IPS-15b (cell line): ENCODE results near the gene TALDO1.

Source experiments
- H3K27me3 ChIP-seq: one replicate; pipeline ENCODE4 v1.6.1; 2013; ENCODE audit warnings: low read length; ENCODE audit not compliant: control insufficient read depth, insufficient read depth
- H3K36me3 ChIP-seq: one replicate; pipeline ENCODE4 v1.6.1; 2013; ENCODE audit warnings: low read length; ENCODE audit not compliant: control insufficient read depth, insufficient read depth
- H3K4me1 ChIP-seq: one replicate; pipeline ENCODE4 v1.6.1; 2013; ENCODE audit warnings: mild to moderate bottlenecking, low read length; ENCODE audit not compliant: control insufficient read depth, insufficient read depth
- H3K4me3 ChIP-seq: one replicate; pipeline ENCODE4 v1.5.1; 2013; ENCODE audit warnings: low read depth, low read length
- H3K9ac ChIP-seq: one replicate; pipeline ENCODE4 v1.6.1; 2013; ENCODE audit warnings: low read depth, mild to moderate bottlenecking, low read length
- H3K9me3 ChIP-seq: one replicate; pipeline ENCODE4 v1.6.1; 2013; ENCODE audit warnings: mild to moderate bottlenecking, low read length; ENCODE audit not compliant: control insufficient read depth, insufficient read depth

TALDO1 gene

DNA sequence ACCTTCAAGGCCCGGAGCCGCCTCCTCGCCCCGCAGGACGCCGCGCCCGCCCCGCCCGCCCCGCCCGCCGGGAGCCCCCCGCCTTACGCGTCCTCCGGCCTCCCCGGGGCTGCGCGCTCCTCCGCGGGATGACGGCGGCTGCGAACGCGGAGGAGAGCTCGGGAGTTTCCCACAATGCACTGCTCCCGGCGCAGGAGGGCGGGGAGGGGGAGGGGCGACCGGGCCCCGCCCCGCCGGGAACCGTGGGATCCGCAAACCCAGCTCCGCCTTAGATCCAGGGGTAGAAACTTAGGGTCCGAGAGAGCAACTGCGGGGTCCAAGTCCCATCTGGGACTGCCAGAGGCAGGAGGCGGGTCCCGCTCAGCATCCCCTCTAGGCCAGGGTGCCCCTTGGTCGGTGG is 42.7 kb downstream of the TALDO1 start, which contains the start of gene CEND1:
Gene CEND1 (minus strand): TSS at position 148 of the 400 bp plus-strand sequence. CDS start 1,514 bp downstream, outside the sequence.
- Histone ChIP-seq H3K36me3 (peaks cover 33% of the 10 kb centered on the region), H3K9ac (peak within 1 kb of the TSS; percentile 24), H3K27me3 (no peaks in the 10 kb centered on the region), H3K9me3 (no peaks in the 10 kb centered on the region), H3K4me3 (peak within 1 kb of the TSS; percentile 35), H3K4me1 (peaks cover 2% of the 10 kb centered on the region)

DNA sequence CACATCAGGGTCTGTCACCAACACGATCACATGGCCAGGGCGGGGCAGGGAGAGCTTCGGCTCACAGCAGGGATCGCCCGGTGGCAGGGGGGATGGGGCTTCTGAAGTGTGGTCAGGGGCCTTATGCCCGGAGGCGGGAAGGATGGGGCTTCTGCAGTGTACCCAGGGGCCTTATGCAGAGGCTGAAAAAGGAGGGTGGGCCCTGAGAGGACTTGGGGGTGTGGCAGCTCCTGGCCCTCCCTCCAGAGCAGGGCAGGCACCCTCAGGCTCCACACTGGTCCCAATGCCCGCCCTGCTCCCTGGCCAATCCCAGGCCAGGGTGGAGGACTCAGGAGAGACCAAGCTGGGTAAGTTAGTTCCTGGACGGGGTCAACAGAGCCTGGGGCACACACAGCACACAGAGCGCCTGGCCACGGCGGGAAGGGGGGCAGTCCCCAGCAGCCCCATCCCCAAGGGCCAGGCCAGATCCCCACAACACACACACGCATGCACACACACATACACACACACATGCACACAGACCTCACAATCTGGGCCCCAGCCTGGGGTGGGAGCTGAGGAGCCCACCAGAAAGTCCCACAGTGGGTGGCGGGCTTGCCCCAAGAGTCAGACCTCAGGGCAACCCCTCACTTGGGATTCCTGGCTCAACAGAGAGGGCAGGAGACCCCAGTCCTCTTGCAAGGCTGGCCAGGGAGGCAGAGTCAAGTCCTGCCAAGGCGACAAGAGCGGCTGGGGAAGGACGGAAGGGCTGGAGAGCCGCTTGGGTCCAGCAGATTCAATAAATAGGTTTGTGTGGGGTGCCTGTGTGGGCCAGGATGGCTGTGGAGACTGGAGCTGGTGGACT is 43.7 kb downstream of the TALDO1 start:
- no peak overlapping the region for H3K9ac ChIP-seq
- peak overlapping the region; percentile 18 for H3K4me3 ChIP-seq
- no peaks in the 10 kb centered on the region for H3K9me3 ChIP-seq
- H3K36me3 ChIP-seq: peaks cover 33% of the 10 kb centered on the region
- H3K4me1 ChIP-seq: peaks cover 2% of the 10 kb centered on the region
- no peaks in the 10 kb centered on the region for H3K27me3 ChIP-seq

DNA sequence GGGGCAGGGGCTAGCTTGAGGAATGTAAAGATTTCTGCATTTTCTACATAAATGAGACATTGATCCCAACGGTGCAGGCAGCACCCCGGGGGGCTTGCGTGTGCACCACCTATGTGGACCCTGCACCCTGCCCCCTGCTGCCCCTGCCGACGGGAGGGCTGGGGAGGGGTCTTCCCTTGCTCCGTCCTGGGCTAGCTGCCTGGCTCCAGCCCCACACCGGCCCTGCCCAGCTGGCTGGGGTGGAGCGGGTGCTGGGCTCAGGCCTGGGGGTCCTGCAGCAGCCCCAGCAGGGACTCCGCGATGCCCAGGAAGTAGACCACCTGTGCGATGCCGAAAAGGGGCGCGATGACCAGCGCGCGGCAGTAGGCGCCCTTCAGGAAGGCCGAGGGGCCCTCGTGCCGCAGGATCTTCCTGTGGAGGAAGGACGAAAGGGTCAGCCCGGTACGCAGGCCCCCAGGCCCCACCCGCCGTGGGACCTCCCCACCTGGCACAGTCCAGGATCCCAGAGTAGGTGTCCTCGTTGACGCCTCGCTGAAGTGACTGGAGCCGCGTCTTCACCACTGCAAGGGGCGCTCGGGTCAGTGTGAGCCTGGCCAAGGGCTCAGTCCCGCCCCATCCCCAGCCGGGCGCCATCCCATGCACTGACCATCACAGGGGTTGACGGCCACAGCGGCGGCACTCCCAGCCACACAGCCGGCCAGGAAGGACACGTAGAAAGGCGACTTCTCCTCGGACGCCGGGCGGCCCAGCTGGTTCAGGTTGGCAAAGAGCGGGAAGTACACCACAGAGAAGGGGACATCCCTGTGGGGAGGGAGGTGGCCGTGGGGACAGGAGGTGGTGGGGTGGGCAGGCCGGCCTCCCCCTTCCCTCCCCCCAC is 44.6 kb downstream of the TALDO1 start:
- no peaks in the 10 kb centered on the region for H3K27me3 ChIP-seq
- H3K9ac ChIP-seq: no peak overlapping the region
- H3K36me3 ChIP-seq: peaks cover 33% of the 10 kb centered on the region
- H3K4me3 ChIP-seq: no peak overlapping the region
- no peaks in the 10 kb centered on the region for H3K9me3 ChIP-seq
- peaks cover 6% of the 10 kb centered on the region for H3K4me1 ChIP-seq

DNA sequence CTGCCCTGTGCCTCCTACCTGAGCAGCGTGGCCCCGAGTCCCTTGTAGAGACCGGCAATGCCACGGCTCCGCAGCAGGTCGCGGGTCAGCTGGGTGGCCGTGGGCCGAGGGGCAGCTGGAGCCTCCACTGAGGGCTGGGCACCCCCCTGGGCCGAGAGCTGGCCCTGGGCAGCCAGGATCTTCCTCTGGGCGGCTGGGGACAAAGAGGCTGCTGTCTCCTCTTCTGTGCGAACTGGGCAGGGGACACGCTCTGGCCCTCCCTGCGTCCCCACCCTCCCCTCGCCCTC is 45.2 kb downstream of the TALDO1 start:
- Histone ChIP-seq H3K36me3 (peaks cover 33% of the 10 kb centered on the region), H3K27me3 (no peaks in the 10 kb centered on the region), H3K4me3 (no peak overlapping the region), H3K4me1 (peaks cover 6% of the 10 kb centered on the region), H3K9ac (no peak overlapping the region), H3K9me3 (no peaks in the 10 kb centered on the region)

DNA sequence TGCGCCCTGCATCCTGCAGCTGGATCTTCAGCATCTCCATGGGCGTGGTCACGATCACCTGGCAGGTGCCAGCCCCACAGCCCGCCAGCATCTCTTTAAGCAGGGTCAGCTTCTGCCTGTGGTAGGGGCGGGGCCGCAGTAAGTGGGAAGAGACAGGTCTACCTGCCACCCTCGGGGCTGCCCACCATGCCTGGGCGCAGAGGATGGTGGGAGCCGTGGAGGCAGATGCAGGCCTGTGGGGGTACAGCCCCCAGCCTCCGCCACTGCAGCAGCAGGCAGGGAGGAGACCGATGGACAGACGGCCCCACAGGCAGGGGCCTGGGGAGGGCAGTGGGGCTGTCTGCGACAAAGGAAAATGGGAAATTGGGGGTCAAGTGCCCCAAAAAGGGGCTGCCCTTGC is 45.6 kb downstream of the TALDO1 start:
- peaks cover 6% of the 10 kb centered on the region for H3K4me1 ChIP-seq
- no peak overlapping the region for H3K4me3 ChIP-seq
- H3K9ac ChIP-seq: no peak overlapping the region
- H3K36me3 ChIP-seq: peaks cover 33% of the 10 kb centered on the region
- no peaks in the 10 kb centered on the region for H3K9me3 ChIP-seq
- no peaks in the 10 kb centered on the region for H3K27me3 ChIP-seq

DNA sequence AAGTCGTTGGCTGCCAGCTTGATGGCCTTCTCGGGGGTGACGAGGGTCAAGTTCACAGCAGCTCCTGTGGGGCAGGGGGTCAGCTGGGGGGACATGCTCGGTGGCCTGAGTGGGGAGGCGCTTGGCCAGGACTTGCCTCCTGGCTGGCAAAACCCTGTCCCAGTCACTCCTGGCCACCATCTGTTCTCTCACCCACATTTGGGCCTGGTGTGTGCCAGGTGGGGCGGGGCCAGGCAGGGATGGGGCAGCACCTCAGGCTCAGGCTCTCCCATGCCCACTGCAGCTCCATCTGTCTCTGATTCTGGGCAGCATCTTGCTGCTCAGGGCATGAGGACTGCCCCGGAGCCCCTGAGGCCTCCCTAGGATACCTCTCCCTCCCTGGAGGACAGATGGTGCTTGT is 46.3 kb downstream of the TALDO1 start:
- Histone ChIP-seq H3K36me3 (peaks cover 33% of the 10 kb centered on the region), H3K9me3 (no peaks in the 10 kb centered on the region), H3K4me3 (no peak overlapping the region), H3K27me3 (no peaks in the 10 kb centered on the region), H3K9ac (no peak overlapping the region), H3K4me1 (peaks cover 6% of the 10 kb centered on the region)

DNA sequence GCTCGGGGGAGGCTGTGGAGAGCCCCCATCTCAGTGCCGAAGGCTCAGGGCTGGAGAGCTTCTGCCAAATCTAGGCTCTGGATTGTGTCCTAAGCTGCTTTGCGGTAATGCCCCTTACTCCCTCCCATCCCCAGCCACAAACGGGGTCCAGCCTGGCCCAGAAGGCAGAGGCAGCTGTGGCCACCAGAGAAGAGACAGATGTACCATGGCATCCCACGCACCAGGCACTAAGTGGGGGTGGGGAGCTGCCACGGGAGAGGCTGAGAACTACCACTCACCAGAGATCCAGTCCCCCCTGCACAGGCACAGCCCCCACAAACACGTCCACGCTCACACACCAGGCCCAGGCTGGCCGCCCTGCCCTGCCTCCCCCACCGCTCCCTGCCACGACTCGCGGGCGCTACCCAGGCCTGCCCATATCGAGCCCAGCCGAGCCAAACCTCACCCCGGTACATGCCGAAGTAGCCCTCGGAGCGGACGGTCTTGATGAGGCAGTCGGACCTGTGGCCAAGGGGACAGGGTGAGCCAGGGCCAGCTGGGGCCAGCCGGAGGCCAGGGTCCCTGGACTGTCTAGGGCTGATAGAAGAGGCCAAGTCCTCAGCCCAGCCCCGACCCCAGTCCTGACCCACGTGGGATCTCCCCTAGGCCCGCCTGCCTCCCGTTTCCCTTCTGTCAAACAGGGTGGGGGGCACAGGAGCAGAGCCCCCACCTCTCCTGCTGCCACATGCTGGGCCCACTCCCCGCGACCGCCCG is 46.9 kb downstream of the TALDO1 start:
- H3K27me3 ChIP-seq: no peaks in the 10 kb centered on the region
- peaks cover 34% of the 10 kb centered on the region for H3K36me3 ChIP-seq
- H3K4me1 ChIP-seq: peaks cover 6% of the 10 kb centered on the region
- H3K4me3 ChIP-seq: no peak overlapping the region
- no peaks in the 10 kb centered on the region for H3K9me3 ChIP-seq
- H3K9ac ChIP-seq: no peak overlapping the region

DNA sequence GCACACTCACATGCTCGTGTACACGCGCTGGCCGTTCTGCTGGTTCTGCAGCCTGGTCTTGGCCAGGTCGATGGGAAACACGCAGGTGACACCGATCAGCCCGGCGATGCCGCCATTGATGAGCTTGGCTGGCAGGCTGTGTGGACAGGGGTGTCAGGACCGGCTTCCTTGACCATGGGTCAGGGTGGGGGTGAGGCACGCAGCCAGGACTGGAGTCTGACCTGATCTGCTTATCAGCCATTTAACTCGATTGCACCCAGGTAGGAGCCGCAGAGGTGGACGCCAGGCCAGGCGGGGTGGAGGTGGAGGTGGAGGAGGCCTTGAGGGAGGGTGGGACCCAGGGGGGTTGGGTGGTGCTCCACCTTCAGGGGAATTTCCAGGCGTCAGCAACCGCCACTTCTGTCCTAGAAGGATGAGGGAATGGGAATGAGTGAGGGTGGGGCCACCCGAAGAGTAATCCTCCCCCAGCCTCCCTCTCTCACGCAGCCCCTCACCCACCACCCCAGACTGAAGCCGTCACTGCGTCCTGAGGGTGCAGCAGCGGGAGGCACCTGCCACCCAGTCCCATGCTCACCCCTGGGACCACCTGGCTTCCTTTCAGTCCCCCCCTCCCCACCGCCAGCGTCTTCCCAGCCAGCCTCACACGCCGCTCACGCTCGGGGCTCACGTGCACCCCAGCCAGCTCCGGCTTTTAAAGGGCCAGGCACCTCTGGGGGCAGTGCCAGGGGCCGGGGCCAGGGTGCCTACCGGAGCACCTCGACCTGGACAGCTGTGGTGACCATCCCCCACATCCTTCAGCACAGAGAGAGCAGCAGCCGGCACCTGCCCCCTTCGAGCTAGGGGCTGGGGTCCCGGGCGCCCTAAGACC is 47.7 kb downstream of the TALDO1 start:
- H3K36me3 ChIP-seq: peaks cover 41% of the 10 kb centered on the region
- H3K4me3 ChIP-seq: no peak overlapping the region
- H3K27me3 ChIP-seq: no peaks in the 10 kb centered on the region
- peaks cover 6% of the 10 kb centered on the region for H3K4me1 ChIP-seq
- H3K9me3 ChIP-seq: no peaks in the 10 kb centered on the region
- H3K9ac ChIP-seq: no peak overlapping the region

DNA sequence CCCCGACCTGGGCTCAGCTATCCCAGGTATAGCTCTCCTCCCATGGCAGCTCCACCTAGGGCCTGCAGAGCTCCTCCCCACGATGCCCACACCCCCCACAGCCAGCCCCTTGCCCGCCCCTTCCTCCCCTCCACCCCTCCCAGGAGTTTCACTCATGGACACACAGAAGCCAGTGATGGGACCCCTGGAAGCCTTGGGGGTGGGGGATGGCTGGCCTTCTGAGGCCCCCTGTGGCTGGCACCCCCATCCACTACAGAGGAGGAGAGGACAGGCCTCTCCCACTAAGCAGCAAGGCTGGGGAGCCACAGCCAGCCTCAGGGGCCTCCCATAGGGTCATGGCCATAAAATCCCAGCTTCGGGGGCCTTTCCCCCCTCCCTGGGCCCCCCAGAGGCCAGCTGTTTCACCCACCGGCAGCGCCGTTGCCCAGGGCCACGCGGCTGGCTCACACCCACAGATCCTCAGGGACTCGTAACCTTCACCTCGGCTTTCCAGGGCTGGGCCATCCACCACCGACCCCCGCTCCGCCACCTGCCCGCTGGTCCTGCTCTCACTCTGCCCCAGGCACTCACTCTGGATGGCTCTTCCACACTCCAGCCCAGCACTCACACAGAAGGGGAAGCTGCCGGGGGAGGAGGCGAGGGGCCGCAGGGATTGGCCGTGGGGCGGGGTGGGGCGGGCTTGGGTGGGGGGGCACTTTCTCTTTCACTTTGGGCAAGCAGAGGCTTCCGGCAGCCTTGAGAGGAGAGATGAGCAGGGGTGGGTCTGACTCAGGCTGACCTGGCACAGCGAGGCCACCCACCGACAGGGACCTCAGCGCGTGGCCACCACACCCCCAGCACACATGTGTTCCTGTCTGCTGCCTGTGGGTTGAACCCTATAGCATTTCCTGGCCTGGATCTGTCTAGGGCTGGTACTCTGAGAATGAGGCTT is 48.6 kb downstream of the TALDO1 start:
- Histone ChIP-seq H3K27me3 (no peaks in the 10 kb centered on the region), H3K9me3 (no peaks in the 10 kb centered on the region), H3K36me3 (peaks cover 43% of the 10 kb centered on the region), H3K9ac (peak overlapping the region; percentile 24), H3K4me3 (peak overlapping the region; percentile 74), H3K4me1 (peaks cover 6% of the 10 kb centered on the region)

DNA sequence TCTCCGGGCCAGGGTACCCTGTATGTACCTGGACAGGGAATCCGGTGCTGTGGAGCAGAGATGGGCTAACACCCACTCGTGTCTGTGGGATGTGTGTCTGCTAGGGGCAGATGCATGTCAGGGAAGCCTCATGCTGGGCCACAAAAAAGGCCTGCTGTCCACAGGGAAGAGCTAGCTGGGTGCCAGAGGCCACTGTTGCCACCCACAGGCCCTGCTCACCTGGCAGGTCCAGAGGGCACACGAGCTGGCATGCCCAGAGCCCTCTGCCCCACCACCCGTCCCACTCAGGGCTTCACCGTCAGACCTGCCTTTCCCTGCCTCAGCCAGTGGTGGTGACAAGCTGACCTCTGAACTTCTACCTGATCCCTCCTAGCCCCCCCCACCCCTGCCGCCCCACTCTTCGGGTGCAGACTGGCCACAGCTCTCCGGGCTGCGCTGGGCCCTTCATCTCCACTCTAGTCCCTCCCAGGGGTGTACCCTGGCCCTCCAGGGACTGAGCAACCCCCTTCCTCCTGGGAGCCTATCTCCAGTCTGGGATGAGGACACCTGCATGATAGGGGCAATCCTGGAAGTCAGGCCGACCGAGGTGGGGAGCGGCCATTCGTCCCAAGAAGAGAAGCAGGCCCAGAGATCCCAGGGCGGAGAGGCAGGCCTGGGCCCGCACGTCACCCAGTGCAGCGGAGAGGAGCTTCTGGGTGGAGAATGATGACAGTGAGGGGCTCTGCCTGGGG is 49.5 kb downstream of the TALDO1 start:
- Histone ChIP-seq H3K27me3 (no peaks in the 10 kb centered on the region), H3K4me1 (peaks cover 4% of the 10 kb centered on the region), H3K36me3 (peaks cover 42% of the 10 kb centered on the region), H3K9me3 (no peaks in the 10 kb centered on the region), H3K4me3 (peak overlapping the region; percentile 74), H3K9ac (peak overlapping the region; percentile 24)
